GM23338 (cell line): ENCODE measurements around the gene TNFSF13B. TPM values are rescaled to one million over a fixed set of nuclear protein-coding genes. Genes with fewer than 3 reads are reported as not detected.

ENCODE experiments used
- ATAC-seq: fragments of 200-7000 bp; cut with Tn5 transposase; 3 replicates; pipeline ENCODE4 v1.9.1; 2020
- DNase-seq: peaks from one replicate; pipeline ENCODE4 v3.0.0-alpha.2; 2015; ENCODE audit warnings: low spot score
- H2AFZ ChIP-seq: fragments of 200-600 bp; sonication (generic); 2 replicates; pipeline ENCODE4 v1.8.0; 2016; ENCODE audit warnings: antibody characterized with exemption, mild to moderate bottlenecking, moderate library complexity
- H3F3A ChIP-seq: fragments of 200-600 bp; sonication (generic); replicated peaks from 2 replicates; pipeline ENCODE4 v1.8.0; 2017; ENCODE audit warnings: antibody characterized with exemption, mixed run types, low read depth
- H3K27ac ChIP-seq: fragments of 200-600 bp; sonication (generic); 2 replicates; pipeline ENCODE4 v1.6.1; 2016; ENCODE audit warnings: low read depth
- H3K27me3 ChIP-seq: fragments of 200-600 bp; sonication (generic); 2 replicates; pipeline ENCODE4 v1.8.0; 2016; ENCODE audit warnings: mild to moderate bottlenecking, mixed run types, moderate library complexity; ENCODE audit not compliant: insufficient read depth
- H3K36me3 ChIP-seq: fragments of 200-600 bp; sonication (generic); 2 replicates; pipeline ENCODE4 v1.8.0; 2016; ENCODE audit warnings: mild to moderate bottlenecking; ENCODE audit not compliant: insufficient read depth
- H3K4me1 ChIP-seq: fragments of 200-600 bp; sonication (generic); 2 replicates; pipeline ENCODE4 v1.8.0; 2016; ENCODE audit warnings: mild to moderate bottlenecking, moderate library complexity; ENCODE audit not compliant: insufficient read depth
- H3K4me2 ChIP-seq: fragments of 200-600 bp; sonication (generic); 2 replicates; pipeline ENCODE4 v1.7.1; 2017; ENCODE audit warnings: mixed run types
- H3K4me3 ChIP-seq: fragments of 200-600 bp; sonication (generic); 2 replicates; pipeline ENCODE4 v1.6.1; 2016; ENCODE audit warnings: mixed run types
- H3K79me2 ChIP-seq: fragments of 200-600 bp; sonication (generic); replicated peaks from 2 replicates; pipeline ENCODE4 v1.8.0; 2017; ENCODE audit warnings: mild to moderate bottlenecking; ENCODE audit not compliant: insufficient read depth
- H3K9me2 ChIP-seq: fragments of 200-600 bp; sonication (generic); 2 replicates; pipeline ENCODE4 v1.8.0; 2017; ENCODE audit not compliant: insufficient read depth
- H4K20me1 ChIP-seq: fragments of 200-600 bp; sonication (generic); replicated peaks from 2 replicates; pipeline ENCODE4 v1.8.0; 2017; ENCODE audit warnings: mild to moderate bottlenecking; ENCODE audit not compliant: insufficient read depth
- H3K27ac Mint-ChIP-seq: 2 replicates; pipeline ENCODE4 v1.8.0; 2020; ENCODE audit warnings: inconsistent platforms, mild to moderate bottlenecking, moderate library complexity, mixed read lengths
- H3K27me3 Mint-ChIP-seq: 3 replicates; pipeline ENCODE4 v1.8.0; 2022; ENCODE audit warnings: low read depth, mild to moderate bottlenecking, moderate library complexity, mixed read lengths, inconsistent platforms; ENCODE audit not compliant: insufficient read depth, poor library complexity
- H3K36me3 Mint-ChIP-seq: 3 replicates; pipeline ENCODE4 v1.8.0; 2021; ENCODE audit warnings: low read depth, mild to moderate bottlenecking, inconsistent platforms, moderate library complexity, mixed read lengths
- H3K4me1 Mint-ChIP-seq: 3 replicates; pipeline ENCODE4 v1.8.0; 2020; ENCODE audit warnings: mild to moderate bottlenecking, inconsistent platforms, mixed read lengths
- H3K4me3 Mint-ChIP-seq: 3 replicates; pipeline ENCODE4 v1.8.0; 2021; ENCODE audit warnings: moderate library complexity, mild to moderate bottlenecking, inconsistent platforms, mixed read lengths
- H3K9me3 Mint-ChIP-seq: 3 replicates; pipeline ENCODE4 v1.8.0; 2020; ENCODE audit warnings: moderate library complexity, mild to moderate bottlenecking, inconsistent platforms, mixed read lengths
- CREB1 ChIP-seq: fragments of 250-450 bp; sonication (Bioruptor Pico); IDR thresholded peaks from 2 replicates; pipeline ENCODE4 v1.5.0; 2020; ENCODE audit warnings: low read depth, mild to moderate bottlenecking, moderate library complexity
- CTCF ChIP-seq, 2 experiments: fragments of 200-600 bp in 1 of 2; sonication (generic) in 1 of 2; conservative IDR thresholded peaks; 2 replicates each; pipeline versions ENCODE4 v1.5.1 to v1.6.1; 2016 to 2017; ENCODE audit warnings: antibody characterized with exemption in 2 of 2, low read depth in 2 of 2, mild to moderate bottlenecking in 2 of 2, moderate library complexity in 1 of 2
- EZH2phosphoT487 ChIP-seq: fragments of 200-600 bp; sonication (generic); IDR thresholded peaks from one replicate; pipeline ENCODE4 v1.8.1; 2018; ENCODE audit warnings: antibody characterized with exemption; ENCODE audit not compliant: unreplicated experiment
- STAT1 ChIP-seq: IDR thresholded peaks from one replicate; pipeline ENCODE4 v1.6.1; 2016; ENCODE audit warnings: antibody characterized with exemption; ENCODE audit not compliant: unreplicated experiment
- ZNF331 ChIP-seq: fragments of 250-450 bp; sonication (Bioruptor Pico); IDR thresholded peaks from 2 replicates; pipeline ENCODE4 v1.5.0; 2020; ENCODE audit warnings: low read depth, mild to moderate bottlenecking, moderate library complexity
- polyA plus RNA-seq: library from polyadenylated mRNA; unstranded; fragments of >200 nt; fragmentation: Nextera tagmentation; extraction: Ambion mirVana; gene quantifications from 2 replicates; pipeline ENCODE4 v1.2.1, GENCODE V29; 2016
- total RNA-seq: library from RNA; depleted of rRNA; stranded (reverse); fragments of >200 nt; shearing (Covaris generic); gene quantifications from 2 replicates; pipeline ENCODE4 v1.2.3, GENCODE V29; 2014
- TF ChIP-seq, protein P1 (sequence below): fragments of 250-450 bp; sonication (Bioruptor Pico); IDR thresholded peaks from 2 replicates; pipeline ENCODE4 v1.5.0; 2020; ENCODE audit warnings: mild to moderate bottlenecking, moderate library complexity
- TF ChIP-seq, protein P2 (sequence below): IDR thresholded peaks from one replicate; pipeline ENCODE4 v1.6.1; 2018; ENCODE audit warnings: antibody characterized with exemption; ENCODE audit not compliant: unreplicated experiment

The TNFSF13B gene
- total and polyA plus RNA-seq, 2 experiments from 2014 or later, result 0.10 to 0.55 TPM

DNA sequence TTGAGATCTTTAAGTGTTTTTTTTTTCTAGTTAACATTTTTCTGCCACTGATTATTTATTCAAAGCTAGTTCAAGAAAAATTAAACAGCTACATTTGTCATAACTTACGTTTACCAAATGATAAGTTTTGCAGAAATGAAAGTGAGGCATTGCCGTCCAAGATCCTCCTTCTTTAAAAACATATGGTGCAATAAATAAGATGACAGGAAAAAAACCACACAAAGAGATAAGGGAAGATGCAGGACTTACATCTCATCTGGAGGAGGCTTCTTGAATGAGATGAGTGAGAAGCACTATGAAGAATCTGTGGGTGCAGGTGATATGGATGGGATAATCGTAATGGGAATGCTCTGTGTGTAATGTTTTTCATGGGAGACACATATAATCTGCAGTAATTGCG, 12.4 kb downstream of the TNFSF13B start (continued):
- TF ChIP-seq, protein P1, sequence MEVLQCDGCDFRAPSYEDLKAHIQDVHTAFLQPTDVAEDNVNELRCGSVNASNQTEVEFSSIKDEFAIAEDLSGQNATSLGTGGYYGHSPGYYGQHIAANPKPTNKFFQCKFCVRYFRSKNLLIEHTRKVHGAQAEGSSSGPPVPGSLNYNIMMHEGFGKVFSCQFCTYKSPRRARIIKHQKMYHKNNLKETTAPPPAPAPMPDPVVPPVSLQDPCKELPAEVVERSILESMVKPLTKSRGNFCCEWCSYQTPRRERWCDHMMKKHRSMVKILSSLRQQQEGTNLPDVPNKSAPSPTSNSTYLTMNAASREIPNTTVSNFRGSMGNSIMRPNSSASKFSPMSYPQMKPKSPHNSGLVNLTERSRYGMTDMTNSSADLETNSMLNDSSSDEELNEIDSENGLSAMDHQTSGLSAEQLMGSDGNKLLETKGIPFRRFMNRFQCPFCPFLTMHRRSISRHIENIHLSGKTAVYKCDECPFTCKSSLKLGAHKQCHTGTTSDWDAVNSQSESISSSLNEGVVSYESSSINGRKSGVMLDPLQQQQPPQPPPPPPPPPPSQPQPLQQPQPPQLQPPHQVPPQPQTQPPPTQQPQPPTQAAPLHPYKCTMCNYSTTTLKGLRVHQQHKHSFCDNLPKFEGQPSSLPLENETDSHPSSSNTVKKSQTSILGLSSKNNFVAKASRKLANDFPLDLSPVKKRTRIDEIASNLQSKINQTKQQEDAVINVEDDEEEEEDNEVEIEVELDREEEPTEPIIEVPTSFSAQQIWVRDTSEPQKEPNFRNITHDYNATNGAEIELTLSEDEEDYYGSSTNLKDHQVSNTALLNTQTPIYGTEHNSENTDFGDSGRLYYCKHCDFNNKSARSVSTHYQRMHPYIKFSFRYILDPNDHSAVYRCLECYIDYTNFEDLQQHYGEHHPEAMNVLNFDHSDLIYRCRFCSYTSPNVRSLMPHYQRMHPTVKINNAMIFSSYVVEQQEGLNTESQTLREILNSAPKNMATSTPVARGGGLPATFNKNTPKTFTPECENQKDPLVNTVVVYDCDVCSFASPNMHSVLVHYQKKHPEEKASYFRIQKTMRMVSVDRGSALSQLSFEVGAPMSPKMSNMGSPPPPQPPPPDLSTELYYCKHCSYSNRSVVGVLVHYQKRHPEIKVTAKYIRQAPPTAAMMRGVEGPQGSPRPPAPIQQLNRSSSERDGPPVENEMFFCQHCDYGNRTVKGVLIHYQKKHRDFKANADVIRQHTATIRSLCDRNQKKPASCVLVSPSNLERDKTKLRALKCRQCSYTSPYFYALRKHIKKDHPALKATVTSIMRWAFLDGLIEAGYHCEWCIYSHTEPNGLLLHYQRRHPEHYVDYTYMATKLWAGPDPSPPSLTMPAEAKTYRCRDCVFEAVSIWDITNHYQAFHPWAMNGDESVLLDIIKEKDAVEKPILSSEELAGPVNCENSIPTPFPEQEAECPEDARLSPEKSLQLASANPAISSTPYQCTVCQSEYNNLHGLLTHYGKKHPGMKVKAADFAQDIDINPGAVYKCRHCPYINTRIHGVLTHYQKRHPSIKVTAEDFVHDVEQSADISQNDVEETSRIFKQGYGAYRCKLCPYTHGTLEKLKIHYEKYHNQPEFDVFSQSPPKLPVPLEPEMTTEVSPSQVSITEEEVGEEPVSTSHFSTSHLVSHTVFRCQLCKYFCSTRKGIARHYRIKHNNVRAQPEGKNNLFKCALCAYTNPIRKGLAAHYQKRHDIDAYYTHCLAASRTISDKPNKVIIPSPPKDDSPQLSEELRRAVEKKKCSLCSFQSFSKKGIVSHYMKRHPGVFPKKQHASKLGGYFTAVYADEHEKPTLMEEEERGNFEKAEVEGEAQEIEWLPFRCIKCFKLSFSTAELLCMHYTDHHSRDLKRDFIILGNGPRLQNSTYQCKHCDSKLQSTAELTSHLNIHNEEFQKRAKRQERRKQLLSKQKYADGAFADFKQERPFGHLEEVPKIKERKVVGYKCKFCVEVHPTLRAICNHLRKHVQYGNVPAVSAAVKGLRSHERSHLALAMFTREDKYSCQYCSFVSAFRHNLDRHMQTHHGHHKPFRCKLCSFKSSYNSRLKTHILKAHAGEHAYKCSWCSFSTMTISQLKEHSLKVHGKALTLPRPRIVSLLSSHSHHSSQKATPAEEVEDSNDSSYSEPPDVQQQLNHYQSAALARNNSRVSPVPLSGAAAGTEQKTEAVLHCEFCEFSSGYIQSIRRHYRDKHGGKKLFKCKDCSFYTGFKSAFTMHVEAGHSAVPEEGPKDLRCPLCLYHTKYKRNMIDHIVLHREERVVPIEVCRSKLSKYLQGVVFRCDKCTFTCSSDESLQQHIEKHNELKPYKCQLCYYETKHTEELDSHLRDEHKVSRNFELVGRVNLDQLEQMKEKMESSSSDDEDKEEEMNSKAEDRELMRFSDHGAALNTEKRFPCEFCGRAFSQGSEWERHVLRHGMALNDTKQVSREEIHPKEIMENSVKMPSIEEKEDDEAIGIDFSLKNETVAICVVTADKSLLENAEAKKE, result no peak
- TF ChIP-seq CREB1 (no peak), CTCF (conservative IDR thresholded peaks at IDR 0.05; ENCODE audit: low read depth in 2 of 2) (no peak)

- no peaks in the 10 kb centered on the region for H3K27me3 ChIP-seq
- Mint-ChIP-seq H3K36me3 (no peaks in the 10 kb centered on the region; the same call in 2 of the 3 replicates), H3K27ac (no peak overlapping the region), H3K4me1 (peaks cover 16% of the 10 kb centered on the region), H3K27me3 (no peaks in the 10 kb centered on the region), H3K4me3 (no peak overlapping the region), H3K9me3 (no peaks in the 10 kb centered on the region)
- H3K4me1 ChIP-seq, result peaks cover 13% of the 10 kb centered on the region
- no peaks in the 10 kb centered on the region for H4K20me1 ChIP-seq
- H3K4me3 ChIP-seq, result no peak overlapping the region
- H3K79me2 ChIP-seq, result no peaks in the 10 kb centered on the region
- no peaks in the 10 kb centered on the region for H3K9me2 ChIP-seq
- no peaks in the 10 kb centered on the region for H3K36me3 ChIP-seq
- H3F3A ChIP-seq, result no peaks in the 10 kb centered on the region
- 0 out of 2 replicates have a peak overlapping the region, but pooled peaks have one; percentile 8 for H3K4me2 ChIP-seq
- no peak for DNase-seq
- H3K27ac ChIP-seq, result no peak overlapping the region
- no peak for ATAC-seq
- H2AFZ ChIP-seq, result no peak overlapping the region
- TF ChIP-seq CREB1 (no peak), STAT1 (no peak), ZNF331 (CRISPR knock-in tag) (no peak), CTCF (conservative IDR thresholded peaks at IDR 0.05; ENCODE audit: low read depth in 2 of 2) (no peak), EZH2phosphoT487 (no peak)
- TF ChIP-seq, protein P2, sequence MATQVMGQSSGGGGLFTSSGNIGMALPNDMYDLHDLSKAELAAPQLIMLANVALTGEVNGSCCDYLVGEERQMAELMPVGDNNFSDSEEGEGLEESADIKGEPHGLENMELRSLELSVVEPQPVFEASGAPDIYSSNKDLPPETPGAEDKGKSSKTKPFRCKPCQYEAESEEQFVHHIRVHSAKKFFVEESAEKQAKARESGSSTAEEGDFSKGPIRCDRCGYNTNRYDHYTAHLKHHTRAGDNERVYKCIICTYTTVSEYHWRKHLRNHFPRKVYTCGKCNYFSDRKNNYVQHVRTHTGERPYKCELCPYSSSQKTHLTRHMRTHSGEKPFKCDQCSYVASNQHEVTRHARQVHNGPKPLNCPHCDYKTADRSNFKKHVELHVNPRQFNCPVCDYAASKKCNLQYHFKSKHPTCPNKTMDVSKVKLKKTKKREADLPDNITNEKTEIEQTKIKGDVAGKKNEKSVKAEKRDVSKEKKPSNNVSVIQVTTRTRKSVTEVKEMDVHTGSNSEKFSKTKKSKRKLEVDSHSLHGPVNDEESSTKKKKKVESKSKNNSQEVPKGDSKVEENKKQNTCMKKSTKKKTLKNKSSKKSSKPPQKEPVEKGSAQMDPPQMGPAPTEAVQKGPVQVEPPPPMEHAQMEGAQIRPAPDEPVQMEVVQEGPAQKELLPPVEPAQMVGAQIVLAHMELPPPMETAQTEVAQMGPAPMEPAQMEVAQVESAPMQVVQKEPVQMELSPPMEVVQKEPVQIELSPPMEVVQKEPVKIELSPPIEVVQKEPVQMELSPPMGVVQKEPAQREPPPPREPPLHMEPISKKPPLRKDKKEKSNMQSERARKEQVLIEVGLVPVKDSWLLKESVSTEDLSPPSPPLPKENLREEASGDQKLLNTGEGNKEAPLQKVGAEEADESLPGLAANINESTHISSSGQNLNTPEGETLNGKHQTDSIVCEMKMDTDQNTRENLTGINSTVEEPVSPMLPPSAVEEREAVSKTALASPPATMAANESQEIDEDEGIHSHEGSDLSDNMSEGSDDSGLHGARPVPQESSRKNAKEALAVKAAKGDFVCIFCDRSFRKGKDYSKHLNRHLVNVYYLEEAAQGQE, result no peak
Measured at GRCh38 chr13:108283110-108283509, 13.6 kb downstream of the TNFSF13B start.
